G401.6 (cell line): ENCODE data around the gene PAGR1.
"Not testable (repeated sequence)": the region's sequence is repeated elsewhere in the genome, so short reads cannot be mapped to it uniquely, and the experiment has no call there.

ENCODE experiments used
- FAIRE-seq: peaks from 2 replicates; lab custom pipeline; 2012; peaks lifted over from hg19 to GRCh38; lab: Jason Lieb, UNC

PAGR1 gene

DNA sequence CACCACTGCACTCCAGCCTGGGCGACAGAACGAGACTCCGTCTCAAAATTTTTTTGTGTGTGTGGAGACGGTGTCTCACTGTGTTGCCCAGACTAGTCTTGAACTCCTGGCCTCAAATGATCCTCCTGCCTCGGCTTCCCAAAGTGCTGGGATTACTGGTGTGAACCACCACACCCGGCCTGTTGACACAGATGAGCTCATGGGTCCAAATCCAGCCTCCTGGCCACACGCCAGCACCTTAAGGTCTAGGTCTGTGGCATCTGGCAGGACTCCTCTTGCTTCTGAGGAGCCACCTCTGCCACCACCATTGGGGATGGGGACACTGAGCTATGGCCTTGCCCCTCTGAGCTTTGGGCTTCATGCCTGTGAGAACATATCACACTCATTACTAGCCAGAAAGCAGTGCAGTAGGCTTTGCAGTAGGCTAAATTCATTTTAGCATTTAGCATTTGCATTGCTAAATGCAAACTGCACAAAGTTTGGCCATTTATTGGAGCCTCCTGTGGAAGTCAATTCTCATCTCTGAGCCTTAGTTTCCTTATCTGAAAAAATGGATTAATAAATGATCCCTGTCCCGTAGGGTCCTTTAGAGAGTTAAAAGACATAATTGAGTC is 52.6 kb downstream of the PAGR1 start:
- no peak for FAIRE-seq

DNA sequence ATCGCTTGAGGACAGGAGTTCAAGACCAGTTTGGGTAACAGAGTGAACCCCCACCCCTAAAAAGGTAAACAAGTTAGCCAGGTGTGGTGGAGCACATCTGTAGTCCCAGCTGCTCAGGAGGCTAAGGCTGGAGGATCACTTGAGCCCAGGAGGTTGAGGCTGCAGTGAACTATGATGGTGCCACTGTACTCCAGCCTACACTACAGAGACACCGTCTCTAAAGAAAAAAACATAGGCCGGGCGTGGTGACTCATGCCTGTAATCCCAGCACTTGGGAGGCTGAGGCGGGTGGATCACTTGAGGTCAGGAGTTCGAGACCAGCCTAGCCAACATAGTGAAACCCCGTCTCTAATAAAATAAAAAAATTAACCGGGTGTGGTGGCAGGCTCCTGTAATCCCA is 53.1 kb downstream of the PAGR1 start:
- not testable (repeated sequence) for FAIRE-seq
